AG04449 (cell line): ENCODE measurements around the gene MPPED2.

Experiments
- CTCF ChIA-PET: fragments of 350-600 bp; formaldehyde crosslinking; extraction: SDS; loops from one replicate; lab custom pipeline; 2021; ENCODE audit warnings: antibody characterized with exemption; lab: Yijun Ruan, JAX
- POLR2A ChIA-PET: fragments of 400-600, 350-600 bp; formaldehyde crosslinking; extraction: SDS; loops from one replicate; lab custom pipeline; 2020; ENCODE audit warnings: antibody characterized with exemption, inconsistent platforms; lab: Yijun Ruan, JAX
- DNase-seq: peaks from one replicate; pipeline ENCODE4 v3.0.0-alpha.2; 2010; ENCODE audit warnings: low read depth, low spot score
- H3K4me3 ChIP-seq: 2 replicates; pipeline ENCODE4 v1.5.1; 2011; ENCODE audit warnings: low read depth, mild to moderate bottlenecking, control low read depth, low read length
- CTCF ChIP-seq: IDR thresholded peaks from one replicate; pipeline ENCODE4 v1.5.1; 2011; ENCODE audit warnings: mild to moderate bottlenecking, moderate library complexity, low read length, control low read depth, inconsistent platforms; ENCODE audit not compliant: insufficient read depth; ENCODE audit errors: missing control alignments

Gene MPPED2

GRCh38 chr11:30543066-30543465, 43.1 kb downstream of the MPPED2 start:
- CTCF ChIA-PET: no interaction called here

GRCh38 chr11:30540781-30541180, 45.4 kb downstream of the MPPED2 start:
- POLR2A ChIA-PET: no interaction called here
- H3K4me3 ChIP-seq: no peak overlapping the region
- CTCF ChIA-PET: no interaction called here
- DNase-seq: no peak
- no peak for TF ChIP-seq CTCF

More at GRCh38 chr11:30543066-30543465, 43.1 kb downstream of the MPPED2 start:
- no peak for DNase-seq
- POLR2A ChIA-PET: no interaction called here
- no peak overlapping the region for H3K4me3 ChIP-seq
- no peak for TF ChIP-seq CTCF

GRCh38 chr11:30538251-30538650, 47.9 kb downstream of the MPPED2 start:
- no peak overlapping the region for H3K4me3 ChIP-seq
- TF ChIP-seq CTCF: no peak
- no peak for DNase-seq
- ChIA-PET POLR2A (no interaction called here), CTCF (no interaction called here)

- H3K4me3 ChIP-seq: no peak overlapping the region
- POLR2A ChIA-PET: no interaction called here
- TF ChIP-seq CTCF: no peak
- CTCF ChIA-PET: no interaction called here
- no peak for DNase-seq
Measured at GRCh38 chr11:30535818-30536217, 50.3 kb downstream of the MPPED2 start.

GRCh38 chr11:30533445-30533947, 52.7 kb downstream of the MPPED2 start:
- CTCF ChIA-PET: no interaction called here
- POLR2A ChIA-PET: no interaction called here
- H3K4me3 ChIP-seq: no peak overlapping the region
- TF ChIP-seq CTCF: no peak
- no peak for DNase-seq

- no peak for TF ChIP-seq CTCF
- POLR2A ChIA-PET: no interaction called here
- H3K4me3 ChIP-seq: no peak overlapping the region
- DNase-seq: no peak
- CTCF ChIA-PET: no interaction called here
Measured at GRCh38 chr11:30527566-30527965, 58.6 kb downstream of the MPPED2 start.
